CD14-positive monocyte (primary cell): ENCODE results near the gene COG2. TPM values are rescaled to one million over a fixed set of nuclear protein-coding genes. Genes with fewer than 3 reads are reported as not detected.

Source experiments
- DNase-seq, 3 donors: peaks; one replicate each; pipeline ENCODE4 v3.0.0-alpha.2; 2011 to 2022
- H2AFZ ChIP-seq: 2 replicates; pipeline ENCODE4 v1.6.0; 2012; ENCODE audit warnings: mild to moderate bottlenecking, low read depth, low read length, inconsistent platforms; ENCODE audit not compliant: insufficient read depth, poor library complexity, severe bottlenecking
- H3K27ac ChIP-seq, 2 donors: 1 replicate in 1 of 2; 2 replicates in 1 of 2; pipeline ENCODE4 v1.5.1; 2012 to 2013; ENCODE audit warnings: low read length in 2 of 2, control low read depth in 1 of 2, inconsistent platforms in 1 of 2, low read depth in 1 of 2, mild to moderate bottlenecking in 1 of 2
- H3K27me3 ChIP-seq, 2 donors: one replicate each; pipeline versions ENCODE4 v1.6.0 to v1.6.1; 2011 to 2013; ENCODE audit warnings: low read length in 2 of 2; ENCODE audit not compliant: control insufficient read depth in 2 of 2, insufficient read depth in 2 of 2
- H3K36me3 ChIP-seq, 2 donors: replicated peaks in 1 of 2; 1 replicate in 1 of 2; 2 replicates in 1 of 2; pipeline versions ENCODE4 v1.5.1 to v1.6.1; 2012 to 2013; ENCODE audit warnings: low read length in 2 of 2, control low read depth in 1 of 2, inconsistent platforms in 1 of 2, mild to moderate bottlenecking in 1 of 2; ENCODE audit not compliant: insufficient read depth in 2 of 2, control insufficient read depth in 1 of 2
- H3K4me1 ChIP-seq, 2 donors: 1 replicate in 1 of 2; 2 replicates in 1 of 2; pipeline versions ENCODE4 v1.5.1 to v1.6.1; 2012 to 2013; ENCODE audit warnings: low read length in 2 of 2, control low read depth in 1 of 2, inconsistent platforms in 1 of 2, mild to moderate bottlenecking in 1 of 2, moderate library complexity in 1 of 2; ENCODE audit not compliant: insufficient read depth in 2 of 2, control insufficient read depth in 1 of 2
- H3K4me2 ChIP-seq: replicated peaks from 2 replicates; pipeline ENCODE3; 2012; ENCODE audit warnings: low read length, moderate library complexity, mild to moderate bottlenecking; ENCODE audit not compliant: poor library complexity, severe bottlenecking; ENCODE audit errors: extremely low read depth
- H3K4me3 ChIP-seq, 3 experiments: fragments of 200-600 bp in 1 of 3; sonication (generic) in 1 of 3; replicated peaks in 1 of 3; 1 replicate in 2 of 3; 2 replicates in 1 of 3; pipeline ENCODE4 v1.5.1; 2011 to 2013; ENCODE audit warnings: low read length in 3 of 3, mild to moderate bottlenecking in 3 of 3, control low read depth in 2 of 3, low read depth in 2 of 3, inconsistent platforms in 1 of 3, moderate library complexity in 1 of 3
- H3K79me2 ChIP-seq: 2 replicates; pipeline ENCODE4 v1.6.0; 2012; ENCODE audit warnings: mild to moderate bottlenecking, control low read depth, inconsistent platforms, low read length, moderate library complexity; ENCODE audit not compliant: insufficient read depth
- H3K9ac ChIP-seq: 2 replicates; pipeline ENCODE4 v1.6.0; 2017; ENCODE audit warnings: low read length, mild to moderate bottlenecking; ENCODE audit not compliant: insufficient read depth, poor library complexity, severe bottlenecking
- H3K9me3 ChIP-seq, 2 donors: replicated peaks in 1 of 2; 1 replicate in 1 of 2; 2 replicates in 1 of 2; pipeline versions ENCODE4 v1.5.1 to v1.6.1; 2012 to 2013; ENCODE audit warnings: low read length in 2 of 2, control low read depth in 1 of 2; ENCODE audit not compliant: control insufficient read depth in 1 of 2, insufficient read depth in 1 of 2
- H4K20me1 ChIP-seq: 2 replicates; pipeline ENCODE4 v1.6.0; 2012; ENCODE audit warnings: mild to moderate bottlenecking, low read length, control low read depth, moderate library complexity; ENCODE audit not compliant: insufficient read depth
- H3K27ac Mint-ChIP-seq, 7 donors: one replicate each; pipeline ENCODE4 v1.8.0; 2020; ENCODE audit warnings: mild to moderate bottlenecking in 7 of 7, mixed read lengths in 7 of 7, moderate library complexity in 6 of 7, inconsistent platforms in 2 of 7
- H3K27me3 Mint-ChIP-seq, 3 donors: one replicate each; pipeline ENCODE4 v1.8.0; 2021 to 2022; ENCODE audit warnings: low read depth in 3 of 3, mild to moderate bottlenecking in 3 of 3, mixed read lengths in 3 of 3, moderate library complexity in 3 of 3, inconsistent platforms in 1 of 3
- H3K36me3 Mint-ChIP-seq, 2 donors: one replicate each; pipeline ENCODE4 v1.8.0; 2020; ENCODE audit warnings: mixed read lengths in 2 of 2, inconsistent platforms in 1 of 2, mild to moderate bottlenecking in 1 of 2
- H3K4me1 Mint-ChIP-seq: one replicate; pipeline ENCODE4 v1.8.0; 2020; ENCODE audit warnings: mild to moderate bottlenecking, mixed read lengths
- H3K4me3 Mint-ChIP-seq, 2 donors: one replicate each; pipeline ENCODE4 v1.8.0; 2020; ENCODE audit warnings: mild to moderate bottlenecking in 2 of 2, mixed read lengths in 2 of 2, moderate library complexity in 1 of 2
- H3K9me3 Mint-ChIP-seq, 7 donors: one replicate each; pipeline ENCODE4 v1.8.0; 2020 to 2022; ENCODE audit warnings: mixed read lengths in 7 of 7, mild to moderate bottlenecking in 6 of 7, moderate library complexity in 6 of 7, inconsistent platforms in 2 of 7
- WGBS: methylation state at CpG from one replicate; pipeline ENCODE4 v1.1.5; 2013; ENCODE audit warnings: missing lambda C conversion rate; ENCODE audit not compliant: insufficient coverage; 5-methylcytosine and 5-hydroxymethylcytosine counted together
- intact Hi-C, 2 donors: fragments of 100-400 bp; cut with micrococcal nuclease; formaldehyde crosslinking; loops; one replicate each; pipeline versions ENCODE4 v1.15.0 to v1.15.1; 2023
- polyA plus RNA-seq, 3 donors: library from polyadenylated mRNA; depleted of rRNA in 1 of 3; unstranded in 2 of 3; stranded (reverse) in 1 of 3; fragments of 300-500 nt in 2 of 3; fragments of >200 nt in 1 of 3; fragmentation: Illumina TruSeq in 2 of 3; gene quantifications; 1 replicate in 2 of 3; 2 replicates in 1 of 3; pipeline ENCODE4 v1.2.3, GENCODE V29; 2012 to 2021
- TF ChIP-seq, protein P1 (sequence below): fragments of 200-600 bp; IDR thresholded peaks from one replicate; pipeline ENCODE4 v1.8.0; 2022; ENCODE audit warnings: antibody characterized with exemption, mild to moderate bottlenecking

The COG2 gene
- polyA plus RNA-seq, 3 donors: 16.7 to 30.4 (median 24.7) TPM

DNA sequence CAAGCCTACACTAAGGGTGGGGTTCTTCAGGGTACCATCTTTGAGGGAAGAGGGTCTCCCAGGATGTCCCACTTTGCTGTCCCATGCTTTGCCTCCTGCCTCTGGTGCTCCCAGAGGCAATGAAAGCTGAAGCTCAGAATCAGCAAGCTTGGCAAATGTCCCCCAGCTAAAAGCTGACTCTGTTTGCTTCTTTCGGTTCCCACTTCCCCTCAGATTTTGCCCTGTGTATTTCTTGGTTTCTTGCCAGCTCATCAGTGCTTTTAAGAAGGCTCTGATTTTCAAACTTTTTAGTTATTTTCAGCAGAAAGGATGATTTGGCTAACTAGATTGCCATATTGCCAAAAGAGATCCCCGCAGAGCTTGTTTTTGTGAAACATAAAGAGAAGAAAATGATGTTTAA, 33.1 kb upstream of the COG2 start:
- no peaks in the 10 kb centered on the region for H3K36me3 ChIP-seq
- H3K4me1 Mint-ChIP-seq: peaks cover 10% of the 10 kb centered on the region
- no peak overlapping the region for H3K4me3 ChIP-seq
- H3K79me2 ChIP-seq: no peaks in the 10 kb centered on the region
- no peaks in the 10 kb centered on the region for H3K36me3 Mint-ChIP-seq
- H3K27ac ChIP-seq: peak overlapping the region in 1 of 2 donors; percentile 32
- DNase-seq: peak in 2 of 3 donors; percentile 6 to 37
- peaks cover 0 to 2% (median 0%) of the 10 kb centered on the region in 7 donors for H3K9me3 Mint-ChIP-seq
- H3K9ac ChIP-seq: no peak overlapping the region
- H3K27me3 ChIP-seq: peaks cover 5 to 11% of the 10 kb centered on the region in 2 donors
- TF ChIP-seq, protein P1, sequence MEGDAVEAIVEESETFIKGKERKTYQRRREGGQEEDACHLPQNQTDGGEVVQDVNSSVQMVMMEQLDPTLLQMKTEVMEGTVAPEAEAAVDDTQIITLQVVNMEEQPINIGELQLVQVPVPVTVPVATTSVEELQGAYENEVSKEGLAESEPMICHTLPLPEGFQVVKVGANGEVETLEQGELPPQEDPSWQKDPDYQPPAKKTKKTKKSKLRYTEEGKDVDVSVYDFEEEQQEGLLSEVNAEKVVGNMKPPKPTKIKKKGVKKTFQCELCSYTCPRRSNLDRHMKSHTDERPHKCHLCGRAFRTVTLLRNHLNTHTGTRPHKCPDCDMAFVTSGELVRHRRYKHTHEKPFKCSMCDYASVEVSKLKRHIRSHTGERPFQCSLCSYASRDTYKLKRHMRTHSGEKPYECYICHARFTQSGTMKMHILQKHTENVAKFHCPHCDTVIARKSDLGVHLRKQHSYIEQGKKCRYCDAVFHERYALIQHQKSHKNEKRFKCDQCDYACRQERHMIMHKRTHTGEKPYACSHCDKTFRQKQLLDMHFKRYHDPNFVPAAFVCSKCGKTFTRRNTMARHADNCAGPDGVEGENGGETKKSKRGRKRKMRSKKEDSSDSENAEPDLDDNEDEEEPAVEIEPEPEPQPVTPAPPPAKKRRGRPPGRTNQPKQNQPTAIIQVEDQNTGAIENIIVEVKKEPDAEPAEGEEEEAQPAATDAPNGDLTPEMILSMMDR: no peak
- H3K4me2 ChIP-seq: no peak overlapping the region
- no CpG with 5 or more reads among the region's 2 CpGs for WGBS
- H3K4me1 ChIP-seq: peaks cover 11 to 13% of the 10 kb centered on the region in 2 donors
- intact Hi-C loops: no loop called here
- no peaks in the 10 kb centered on the region for H4K20me1 ChIP-seq
- H3K4me3 Mint-ChIP-seq: peak overlapping the region in 1 of 2 donors; percentile 23
- no peak overlapping the region for H3K27ac Mint-ChIP-seq
- H3K9me3 ChIP-seq: no peaks in the 10 kb centered on the region
- peaks cover 2 to 20% (median 6%) of the 10 kb centered on the region in 3 donors for H3K27me3 Mint-ChIP-seq
- H2AFZ ChIP-seq: peak overlapping the region; percentile 8

DNA sequence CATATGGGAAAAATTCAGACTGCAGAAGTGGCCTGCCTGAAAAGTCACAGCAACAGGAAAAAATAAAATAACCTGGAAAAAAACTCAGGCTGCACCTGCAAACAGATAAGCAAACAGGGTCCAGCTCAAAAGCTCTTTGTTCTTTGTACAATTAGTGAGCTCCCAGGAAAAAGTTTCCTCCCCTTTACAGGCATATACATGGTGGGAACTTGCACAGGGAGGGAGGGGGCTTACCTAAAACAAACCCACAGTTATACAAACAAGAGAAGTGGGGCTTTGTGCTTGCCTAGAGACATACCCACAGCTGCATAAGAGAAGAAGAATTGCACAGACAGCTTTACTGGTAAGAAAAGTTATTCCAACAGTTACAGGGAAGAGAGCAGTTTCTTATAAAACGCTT, 31.7 kb upstream of the COG2 start:
- Histone ChIP-seq H3K4me1 (peaks cover 8 to 13% of the 10 kb centered on the region in 2 donors), H3K4me2 (no peak overlapping the region), H3K79me2 (no peaks in the 10 kb centered on the region), H3K27me3 (peaks cover 5 to 11% of the 10 kb centered on the region in 2 donors), H3K9ac (no peak overlapping the region), H3K27ac (no peak overlapping the region), H3K36me3 (no peaks in the 10 kb centered on the region), H3K4me3 (no peak overlapping the region), H2AFZ (no peak overlapping the region), H3K9me3 (no peaks in the 10 kb centered on the region), H4K20me1 (no peaks in the 10 kb centered on the region)
- Mint-ChIP-seq H3K27me3 (peaks cover 2 to 20% (median 6%) of the 10 kb centered on the region in 3 donors), H3K4me3 (no peak overlapping the region), H3K27ac (no peak overlapping the region), H3K4me1 (peaks cover 10% of the 10 kb centered on the region), H3K9me3 (peaks cover 0 to 3% (median 0%) of the 10 kb centered on the region in 7 donors), H3K36me3 (no peaks in the 10 kb centered on the region)
- TF ChIP-seq, protein P1: no peak
- DNase-seq: no peak
- intact Hi-C loops: no loop called here
- no CpG with 5 or more reads among the region's 1 CpG for WGBS
